HFF-Myc (cell line): Measurements from ENCODE around the gene LGMN.
"Not testable (repeated sequence)": the region's sequence is repeated elsewhere in the genome, so short reads cannot be mapped to it uniquely, and the experiment has no call there.

Experiments
- DNase-seq: peaks from one replicate; pipeline ENCODE4 v3.0.0-alpha.2; 2011; ENCODE audit warnings: low read depth; ENCODE audit errors: extremely low read depth
- H3K4me3 ChIP-seq: replicated peaks from 2 replicates; pipeline ENCODE4 v1.5.1; 2011; ENCODE audit warnings: low read depth, mild to moderate bottlenecking, control low read depth, low read length
- TF ChIP-seq, protein P1 (sequence below): IDR thresholded peaks from 2 replicates; pipeline ENCODE4 v1.5.1; 2012; ENCODE audit warnings: mild to moderate bottlenecking, low read depth, low read length, control low read depth; ENCODE audit errors: missing control alignments

LGMN gene

GRCh38 chr14:92759300-92759678 lies 10.9 kb upstream of the LGMN start:
- TF ChIP-seq, protein P1, sequence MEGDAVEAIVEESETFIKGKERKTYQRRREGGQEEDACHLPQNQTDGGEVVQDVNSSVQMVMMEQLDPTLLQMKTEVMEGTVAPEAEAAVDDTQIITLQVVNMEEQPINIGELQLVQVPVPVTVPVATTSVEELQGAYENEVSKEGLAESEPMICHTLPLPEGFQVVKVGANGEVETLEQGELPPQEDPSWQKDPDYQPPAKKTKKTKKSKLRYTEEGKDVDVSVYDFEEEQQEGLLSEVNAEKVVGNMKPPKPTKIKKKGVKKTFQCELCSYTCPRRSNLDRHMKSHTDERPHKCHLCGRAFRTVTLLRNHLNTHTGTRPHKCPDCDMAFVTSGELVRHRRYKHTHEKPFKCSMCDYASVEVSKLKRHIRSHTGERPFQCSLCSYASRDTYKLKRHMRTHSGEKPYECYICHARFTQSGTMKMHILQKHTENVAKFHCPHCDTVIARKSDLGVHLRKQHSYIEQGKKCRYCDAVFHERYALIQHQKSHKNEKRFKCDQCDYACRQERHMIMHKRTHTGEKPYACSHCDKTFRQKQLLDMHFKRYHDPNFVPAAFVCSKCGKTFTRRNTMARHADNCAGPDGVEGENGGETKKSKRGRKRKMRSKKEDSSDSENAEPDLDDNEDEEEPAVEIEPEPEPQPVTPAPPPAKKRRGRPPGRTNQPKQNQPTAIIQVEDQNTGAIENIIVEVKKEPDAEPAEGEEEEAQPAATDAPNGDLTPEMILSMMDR: no peak
- peak; percentile 45 for DNase-seq
- no peak overlapping the region for H3K4me3 ChIP-seq

DNA sequence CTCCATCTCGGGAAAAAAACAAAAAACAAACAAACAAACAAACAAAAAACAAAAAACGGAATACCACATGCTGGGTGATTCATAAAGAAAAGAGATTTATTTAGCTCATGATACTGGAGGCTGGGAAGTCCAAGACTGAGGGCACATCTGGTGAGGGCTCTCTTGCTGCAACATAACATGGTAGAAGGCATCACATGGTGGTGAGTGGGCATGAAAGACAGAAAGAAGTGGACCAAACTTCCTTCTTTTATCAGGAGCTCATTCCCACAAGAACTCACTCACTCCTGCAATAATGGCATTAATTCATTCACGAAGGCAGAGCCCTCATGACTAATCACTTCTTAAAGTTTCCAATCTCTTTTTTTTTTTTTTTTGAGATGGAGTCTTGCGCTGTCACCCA lies 8.0 kb upstream of the LGMN start:
- no peak for DNase-seq
- H3K4me3 ChIP-seq: no peak overlapping the region
- TF ChIP-seq, protein P1: no peak

DNA sequence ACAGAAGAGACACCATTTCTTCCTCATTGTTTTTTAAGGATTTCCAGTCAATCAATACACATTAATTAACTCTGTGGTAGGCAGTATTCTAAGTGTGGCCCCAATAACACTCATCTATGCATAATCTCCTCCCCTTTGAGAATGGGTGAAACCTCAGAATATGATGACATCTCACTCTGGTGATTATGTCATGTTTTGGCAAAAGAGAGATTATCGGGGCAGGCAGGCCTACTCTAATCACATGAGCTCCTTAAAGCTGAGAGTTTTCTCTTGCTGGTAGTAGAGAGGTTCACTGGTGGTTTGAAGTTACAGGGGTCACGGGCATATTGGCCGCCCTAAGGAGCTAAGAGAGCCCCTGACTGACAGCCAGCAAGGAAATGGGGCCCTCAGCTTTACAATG lies 7.1 kb upstream of the LGMN start:
- TF ChIP-seq, protein P1: no peak
- no peak overlapping the region for H3K4me3 ChIP-seq
- DNase-seq: no peak

- no peak overlapping the region for H3K4me3 ChIP-seq
Measured at GRCh38 chr14:92754966-92755365, 6.5 kb upstream of the LGMN start.

GRCh38 chr14:92753250-92753649 lies 4.8 kb upstream of the LGMN start:
- TF ChIP-seq, protein P1: no peak
- H3K4me3 ChIP-seq: no peak overlapping the region
- no peak for DNase-seq

More at GRCh38 chr14:92754966-92755365, 6.5 kb upstream of the LGMN start:
- no peak for DNase-seq
- TF ChIP-seq, protein P1: no peak

DNA sequence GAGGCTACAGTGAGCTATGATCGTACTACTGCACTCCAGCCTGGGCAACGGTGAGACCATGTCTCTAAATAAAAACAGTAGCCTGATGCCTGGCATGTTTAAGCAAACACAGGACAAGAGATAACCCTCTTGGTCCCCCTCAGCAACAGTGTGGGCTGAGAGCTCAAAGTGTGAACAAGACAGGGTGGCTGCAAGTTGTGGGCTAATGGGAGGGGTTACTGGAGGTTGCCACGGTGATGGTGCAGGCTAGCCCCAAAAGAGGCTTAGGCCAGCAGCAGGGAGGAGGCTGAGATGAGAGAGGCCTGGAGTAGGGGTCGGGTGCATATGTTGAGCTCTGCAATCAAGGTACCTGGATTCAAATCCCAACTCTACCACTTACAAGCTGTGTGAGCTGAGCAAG lies 3.4 kb upstream of the LGMN start:
- no peak for DNase-seq
- no peak overlapping the region for H3K4me3 ChIP-seq
- TF ChIP-seq, protein P1: no peak

GRCh38 chr14:92750994-92751400 lies 2.6 kb upstream of the LGMN start:
- DNase-seq: no peak
- TF ChIP-seq, protein P1: no peak
- no peak overlapping the region for H3K4me3 ChIP-seq

- H3K4me3 ChIP-seq, DNase-seq: not testable (repeated sequence)
Measured at GRCh38 chr14:92750222-92750728, 1.8 kb upstream of the LGMN start.
